NB4 (cell line): ENCODE results near the gene RBBP8NL.

ENCODE experiments used
- DNase-seq: peaks from one replicate; pipeline ENCODE4 v3.0.0; 2010; ENCODE audit warnings: low read depth
- H3K4me3 ChIP-seq: one replicate; pipeline ENCODE4 v1.5.1; 2011; ENCODE audit warnings: mild to moderate bottlenecking, low read depth, low read length, moderate library complexity
- MAX ChIP-seq: IDR thresholded peaks from 2 replicates; pipeline ENCODE4 v1.6.1; 2011; ENCODE audit warnings: low read depth, low read length
- MYC ChIP-seq: IDR thresholded peaks from 2 replicates; pipeline ENCODE4 v1.6.1; 2011; ENCODE audit warnings: low read depth, low read length
- POLR2A ChIP-seq: IDR thresholded peaks from 2 replicates; pipeline ENCODE4 v1.6.1; 2011; ENCODE audit warnings: mild to moderate bottlenecking; ENCODE audit not compliant: insufficient read length; ENCODE audit errors: extremely low read depth
- TF ChIP-seq, protein P1 (sequence below): IDR thresholded peaks from one replicate; pipeline ENCODE4 v1.5.1; 2012; ENCODE audit warnings: low read depth, low read length

The RBBP8NL gene

GRCh38 chr20:62448788-62449187 lies 21.4 kb upstream of the RBBP8NL start:
- DNase-seq, result no peak
- TF ChIP-seq MAX (no peak), POLR2A (no peak), MYC (no peak)
- TF ChIP-seq, protein P1, sequence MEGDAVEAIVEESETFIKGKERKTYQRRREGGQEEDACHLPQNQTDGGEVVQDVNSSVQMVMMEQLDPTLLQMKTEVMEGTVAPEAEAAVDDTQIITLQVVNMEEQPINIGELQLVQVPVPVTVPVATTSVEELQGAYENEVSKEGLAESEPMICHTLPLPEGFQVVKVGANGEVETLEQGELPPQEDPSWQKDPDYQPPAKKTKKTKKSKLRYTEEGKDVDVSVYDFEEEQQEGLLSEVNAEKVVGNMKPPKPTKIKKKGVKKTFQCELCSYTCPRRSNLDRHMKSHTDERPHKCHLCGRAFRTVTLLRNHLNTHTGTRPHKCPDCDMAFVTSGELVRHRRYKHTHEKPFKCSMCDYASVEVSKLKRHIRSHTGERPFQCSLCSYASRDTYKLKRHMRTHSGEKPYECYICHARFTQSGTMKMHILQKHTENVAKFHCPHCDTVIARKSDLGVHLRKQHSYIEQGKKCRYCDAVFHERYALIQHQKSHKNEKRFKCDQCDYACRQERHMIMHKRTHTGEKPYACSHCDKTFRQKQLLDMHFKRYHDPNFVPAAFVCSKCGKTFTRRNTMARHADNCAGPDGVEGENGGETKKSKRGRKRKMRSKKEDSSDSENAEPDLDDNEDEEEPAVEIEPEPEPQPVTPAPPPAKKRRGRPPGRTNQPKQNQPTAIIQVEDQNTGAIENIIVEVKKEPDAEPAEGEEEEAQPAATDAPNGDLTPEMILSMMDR, result no peak
- H3K4me3 ChIP-seq, result no peak overlapping the region

GRCh38 chr20:62448038-62448437 lies 20.7 kb upstream of the RBBP8NL start:
- TF ChIP-seq MYC, result no peak
- no peak for TF ChIP-seq MAX
- TF ChIP-seq, protein P1, result no peak
- TF ChIP-seq POLR2A, result no peak
- peak; percentile 49 for DNase-seq
- no peak overlapping the region for H3K4me3 ChIP-seq

GRCh38 chr20:62446888-62447869 lies 19.8 kb upstream of the RBBP8NL start:
- no peak for DNase-seq
- no peak overlapping the region for H3K4me3 ChIP-seq
- TF ChIP-seq MYC (no peak), POLR2A (no peak), MAX (no peak)
- TF ChIP-seq, protein P1, result no peak

GRCh38 chr20:62446481-62446880 lies 19.1 kb upstream of the RBBP8NL start:
- no peak for DNase-seq
- no peak overlapping the region for H3K4me3 ChIP-seq
- TF ChIP-seq MAX, result no peak
- TF ChIP-seq MYC, result no peak
- TF ChIP-seq, protein P1, result no peak
- TF ChIP-seq POLR2A, result no peak

GRCh38 chr20:62445553-62446340 lies 18.4 kb upstream of the RBBP8NL start:
- H3K4me3 ChIP-seq, result no peak overlapping the region
- DNase-seq, result no peak
- no peak for TF ChIP-seq MAX
- no peak for TF ChIP-seq MYC
- TF ChIP-seq POLR2A, result no peak
- TF ChIP-seq, protein P1, result no peak
